Measurements from ENCODE around the gene PSMD11. TPM values are rescaled to one million over a fixed set of nuclear protein-coding genes. Genes with fewer than 3 reads are reported as not detected.

Gene PSMD11
- total and polyA plus RNA-seq, 2 donors = 37.7 to 49.0 TPM

DNA sequence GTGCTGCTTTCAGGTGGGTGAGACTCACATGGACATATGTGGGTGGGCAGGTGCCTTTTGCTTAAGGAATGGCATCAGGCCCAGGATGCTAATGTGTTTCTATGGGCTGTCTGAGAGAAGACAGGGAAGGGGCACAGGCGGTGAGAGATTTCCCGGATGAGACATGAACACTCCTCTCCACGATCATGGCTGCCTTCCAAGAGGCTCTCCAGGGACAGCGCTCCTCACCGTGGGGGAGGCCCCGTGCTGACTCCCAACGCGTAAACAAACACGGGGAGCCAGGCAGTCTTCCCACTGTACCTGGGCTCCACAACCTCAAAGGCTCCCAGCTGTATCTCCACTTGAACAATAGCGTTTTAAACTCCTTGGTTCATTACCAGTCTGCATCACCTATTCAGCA, 85.3 kb downstream of the PSMD11 start:
- DNase-seq (ENCODE audit: extremely low spot score) = no peak
- Histone ChIP-seq H3K4me3 (ENCODE audit: low read depth, low read length) (no peak overlapping the region), H3K27ac (ENCODE audit: low read depth) (no peak overlapping the region), H3K4me1 (ENCODE audit: insufficient read depth) (no peaks in the 10 kb centered on the region), H3K36me3 (ENCODE audit: insufficient read depth) (no peaks in the 10 kb centered on the region)
- 43% methylated on average over 10 of the region's 10 CpGs for WGBS

Small RNA genes within 50 kb of the gene (small RNA-seq; reads per million reads assigned to genes)
- gene AC005899.2 (not detected), gene AC005899.6 (not detected), gene RF00019 (not detected)

Other genes starting within 250 kb of the PSMD11 start
- 1.9 TPM for gene RHBDL3, start 178.7 kb upstream of the PSMD11 start, total RNA-seq
- gene RHBDL3, start 178.7 kb upstream of the PSMD11 start, polyA plus RNA-seq = 1.9 TPM
- 26.9 TPM for gene C17orf75, start 102.3 kb upstream of the PSMD11 start, total RNA-seq
- gene C17orf75, start 102.3 kb upstream of the PSMD11 start, polyA plus RNA-seq = 12.1 TPM
- 241 TPM for gene ZNF207, start 94.4 kb upstream of the PSMD11 start, total RNA-seq
- 82.0 TPM for gene ZNF207, start 94.4 kb upstream of the PSMD11 start, polyA plus RNA-seq
- gene CDK5R1, start 42.5 kb downstream of the PSMD11 start, total RNA-seq = 1.5 TPM
- 0.60 TPM for gene CDK5R1, start 42.5 kb downstream of the PSMD11 start, polyA plus RNA-seq

Measured in urinary bladder (tissue), 4 donors.